Measurements from ENCODE around the gene INO80. TPM values are rescaled to one million over a fixed set of nuclear protein-coding genes. Genes with fewer than 3 reads are reported as not detected.

The INO80 gene
- polyA plus RNA-seq, 1 experiment: 5.3 TPM

DNA sequence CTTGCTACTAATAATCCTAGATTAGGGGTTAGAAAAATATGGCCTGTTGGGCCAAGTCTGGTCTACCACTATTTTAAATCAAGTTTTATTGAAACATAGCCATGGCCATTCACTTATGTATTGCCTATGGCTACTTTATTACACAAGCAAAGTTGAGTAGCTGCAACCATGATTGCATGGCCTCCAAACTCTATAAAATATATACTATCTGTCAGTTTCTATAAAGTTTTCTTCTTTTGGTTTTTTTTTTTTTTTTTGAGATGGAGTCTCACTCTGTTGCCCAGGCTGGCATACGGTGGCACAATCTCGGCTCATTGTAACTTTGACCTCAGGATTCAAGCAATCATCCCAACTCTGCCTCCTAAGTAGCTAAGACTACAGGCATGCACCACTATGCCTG, 60.4 kb downstream of the INO80 start:
- H3K27ac ChIP-seq (ENCODE audit: low read depth, low read length): no peak overlapping the region
- H3K4me3 ChIP-seq (ENCODE audit: low read depth, low read length): no peak overlapping the region
- ChIA-PET POLR2A (no interaction called here), CTCF (interaction anchor here (0.7 to 1.0 kb wide), 2 partner anchors 20 to 150 kb away, joined by 3 to 6 read pairs; no protein-coding TSS in a partner anchor)
- TF ChIP-seq, protein P1, sequence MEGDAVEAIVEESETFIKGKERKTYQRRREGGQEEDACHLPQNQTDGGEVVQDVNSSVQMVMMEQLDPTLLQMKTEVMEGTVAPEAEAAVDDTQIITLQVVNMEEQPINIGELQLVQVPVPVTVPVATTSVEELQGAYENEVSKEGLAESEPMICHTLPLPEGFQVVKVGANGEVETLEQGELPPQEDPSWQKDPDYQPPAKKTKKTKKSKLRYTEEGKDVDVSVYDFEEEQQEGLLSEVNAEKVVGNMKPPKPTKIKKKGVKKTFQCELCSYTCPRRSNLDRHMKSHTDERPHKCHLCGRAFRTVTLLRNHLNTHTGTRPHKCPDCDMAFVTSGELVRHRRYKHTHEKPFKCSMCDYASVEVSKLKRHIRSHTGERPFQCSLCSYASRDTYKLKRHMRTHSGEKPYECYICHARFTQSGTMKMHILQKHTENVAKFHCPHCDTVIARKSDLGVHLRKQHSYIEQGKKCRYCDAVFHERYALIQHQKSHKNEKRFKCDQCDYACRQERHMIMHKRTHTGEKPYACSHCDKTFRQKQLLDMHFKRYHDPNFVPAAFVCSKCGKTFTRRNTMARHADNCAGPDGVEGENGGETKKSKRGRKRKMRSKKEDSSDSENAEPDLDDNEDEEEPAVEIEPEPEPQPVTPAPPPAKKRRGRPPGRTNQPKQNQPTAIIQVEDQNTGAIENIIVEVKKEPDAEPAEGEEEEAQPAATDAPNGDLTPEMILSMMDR (IDR thresholded peaks at IDR 0.05; ENCODE audit: low read depth, low read length): no peak
- no peaks in the 10 kb centered on the region for H3K27me3 ChIP-seq (ENCODE audit: control insufficient read depth, insufficient read depth, low read length)
- DNase-seq (ENCODE audit: low read depth, low spot score): no peak
- H3K9me3 ChIP-seq (ENCODE audit: control insufficient read depth, insufficient read depth, low read length): no peaks in the 10 kb centered on the region

DNA sequence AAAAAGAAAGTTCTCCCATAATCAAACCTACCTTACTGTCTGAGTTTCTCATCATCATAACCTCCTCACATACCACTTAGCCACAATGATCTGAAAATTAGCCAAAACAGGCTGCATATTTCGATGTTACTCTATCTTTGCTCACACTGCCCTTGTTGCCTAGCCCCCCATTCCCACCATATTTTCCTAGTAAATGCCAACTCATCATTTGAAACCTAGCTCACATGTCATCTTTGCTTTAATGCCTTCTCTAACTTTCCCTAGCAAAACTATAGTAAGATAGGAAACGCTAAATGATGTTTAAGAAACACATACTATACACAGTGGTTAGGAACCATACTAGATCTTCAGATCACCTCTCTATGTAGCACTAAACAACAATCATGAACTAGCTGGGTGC, 64.9 kb downstream of the INO80 start:
- TF ChIP-seq, protein P1 (IDR thresholded peaks at IDR 0.05; ENCODE audit: low read depth, low read length): no peak
- Histone ChIP-seq H3K27ac (ENCODE audit: low read depth, low read length) (no peak overlapping the region), H3K4me3 (ENCODE audit: low read depth, low read length) (no peak overlapping the region), H3K27me3 (ENCODE audit: control insufficient read depth, insufficient read depth, low read length) (no peaks in the 10 kb centered on the region), H3K9me3 (ENCODE audit: control insufficient read depth, insufficient read depth, low read length) (no peaks in the 10 kb centered on the region)
- CTCF ChIA-PET: no interaction called here
- no peak for DNase-seq (ENCODE audit: low read depth, low spot score)
- POLR2A ChIA-PET: no interaction called here

DNA sequence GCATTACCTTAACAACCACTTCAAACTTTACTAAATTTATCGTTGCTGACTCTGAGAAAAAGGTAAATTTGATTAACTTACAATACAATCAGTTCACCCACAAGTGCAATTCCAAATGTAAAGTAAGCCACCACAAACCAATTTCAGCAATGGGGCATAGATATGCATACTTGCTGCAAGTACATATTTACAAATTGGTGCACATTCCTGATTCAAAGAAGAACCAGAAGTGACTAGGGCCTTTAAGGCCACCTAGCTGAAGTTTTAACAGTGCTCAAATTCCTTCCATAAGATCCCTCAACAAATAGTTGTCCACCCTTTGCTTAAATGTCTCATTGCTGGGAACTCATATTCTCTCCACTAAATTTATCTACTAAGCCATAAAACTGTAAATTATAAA, 67.2 kb downstream of the INO80 start:
- CTCF ChIA-PET: no interaction called here
- Histone ChIP-seq H3K9me3 (ENCODE audit: control insufficient read depth, insufficient read depth, low read length) (no peaks in the 10 kb centered on the region), H3K27ac (ENCODE audit: low read depth, low read length) (no peak overlapping the region), H3K27me3 (ENCODE audit: control insufficient read depth, insufficient read depth, low read length) (no peaks in the 10 kb centered on the region), H3K4me3 (ENCODE audit: low read depth, low read length) (no peak overlapping the region)
- TF ChIP-seq, protein P1 (IDR thresholded peaks at IDR 0.05; ENCODE audit: low read depth, low read length): no peak
- DNase-seq (ENCODE audit: low read depth, low spot score): no peak
- POLR2A ChIA-PET: no interaction called here

DNA sequence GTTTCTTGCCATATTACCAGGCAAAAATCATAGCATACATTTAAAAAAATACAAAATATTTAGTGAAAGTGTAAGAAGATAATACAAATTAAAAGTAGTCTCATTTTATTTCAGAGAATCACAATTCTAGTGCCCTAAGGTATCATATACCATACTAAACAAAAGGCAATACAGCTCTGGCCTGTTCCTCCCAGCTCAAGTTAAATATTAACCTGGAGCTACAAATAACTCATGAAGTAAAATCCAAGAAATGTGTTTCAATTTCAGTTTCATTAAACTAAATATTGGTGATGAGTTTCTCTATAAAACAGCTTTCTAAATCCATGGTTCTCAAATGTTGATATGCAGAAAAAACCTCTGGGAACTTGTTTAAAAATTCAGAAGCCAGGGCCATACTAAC, 67.7 kb downstream of the INO80 start:
- no peak for DNase-seq (ENCODE audit: low read depth, low spot score)
- no peaks in the 10 kb centered on the region for H3K9me3 ChIP-seq (ENCODE audit: control insufficient read depth, insufficient read depth, low read length)
- CTCF ChIA-PET: no interaction called here
- POLR2A ChIA-PET: no interaction called here
- H3K27me3 ChIP-seq (ENCODE audit: control insufficient read depth, insufficient read depth, low read length): no peaks in the 10 kb centered on the region
- TF ChIP-seq, protein P1 (IDR thresholded peaks at IDR 0.05; ENCODE audit: low read depth, low read length): no peak
- H3K4me3 ChIP-seq (ENCODE audit: low read depth, low read length): no peak overlapping the region
- no peak overlapping the region for H3K27ac ChIP-seq (ENCODE audit: low read depth, low read length)

DNA sequence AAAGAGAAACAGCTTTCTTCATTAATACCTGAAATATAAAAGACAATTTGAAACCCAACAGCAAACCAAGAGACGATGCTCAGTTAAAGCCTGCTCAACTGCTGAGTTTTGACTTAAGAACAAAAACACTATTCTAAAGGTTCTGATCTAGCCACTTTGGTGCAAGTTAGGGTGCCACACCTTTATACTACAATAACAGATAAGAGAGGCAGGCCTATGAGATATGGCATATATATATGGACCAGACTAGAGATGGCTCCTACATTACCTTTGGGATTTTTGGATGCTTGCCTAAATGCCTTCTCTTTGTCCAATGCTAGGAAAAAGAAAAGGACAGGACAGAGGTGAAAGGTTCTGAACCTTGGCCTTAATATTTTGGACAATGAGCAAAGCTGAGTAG, 68.6 kb downstream of the INO80 start:
- H3K9me3 ChIP-seq (ENCODE audit: control insufficient read depth, insufficient read depth, low read length): no peaks in the 10 kb centered on the region
- no peak for DNase-seq (ENCODE audit: low read depth, low spot score)
- ChIA-PET CTCF (interaction anchor here (0.6 kb wide), 1 partner anchor 141 kb away, joined by 4 read pairs; no protein-coding TSS in a partner anchor), POLR2A (no interaction called here)
- H3K27me3 ChIP-seq (ENCODE audit: control insufficient read depth, insufficient read depth, low read length): no peaks in the 10 kb centered on the region
- H3K4me3 ChIP-seq (ENCODE audit: low read depth, low read length): no peak overlapping the region
- H3K27ac ChIP-seq (ENCODE audit: low read depth, low read length): no peak overlapping the region
- TF ChIP-seq, protein P1 (IDR thresholded peaks at IDR 0.05; ENCODE audit: low read depth, low read length): no peak

Measured in AG04450 (cell line).